Measurements from ENCODE around the gene PLEKHG4B. TPM values are rescaled to one million over a fixed set of nuclear protein-coding genes. Genes with fewer than 3 reads are reported as not detected.
"Not testable (repeated sequence)": the region's sequence is repeated elsewhere in the genome, so short reads cannot be mapped to it uniquely, and the experiment has no call there.

PLEKHG4B gene
- total RNA-seq, 1 experiment from 2014 or later, result 0.28 TPM

- Histone ChIP-seq H3K9me3 (ENCODE audit: low read depth, low read length, poor library complexity, severe bottlenecking) (no peaks in the 10 kb centered on the region), H3K36me3 (ENCODE audit: insufficient read depth, low read length, poor library complexity, severe bottlenecking) (peaks cover 13% of the 10 kb centered on the region), H3K4me1 (ENCODE audit: insufficient read depth, low read length, poor library complexity, severe bottlenecking) (peaks cover 12% of the 10 kb centered on the region), H3K27me3 (replicated peaks; ENCODE audit: insufficient read depth, low read depth, low read length, poor library complexity) (no peaks in the 10 kb centered on the region), H3K27ac (ENCODE audit: low read depth, low read length, poor library complexity, severe bottlenecking) (no peak overlapping the region), H3K4me3 (ENCODE audit: low read depth, low read length, poor library complexity, severe bottlenecking) (peak overlapping the region; percentile 99)
- no peak for TF ChIP-seq EZH2 (IDR thresholded peaks at IDR 0.05; ENCODE audit: borderline replicate concordance, low read depth, low read length, poor library complexity, severe bottlenecking)
- TF ChIP-seq CTCF (conservative IDR thresholded peaks at IDR 0.05; ENCODE audit: low read depth, low read length), result no peak
- ChIA-PET CTCF (no interaction called here), POLR2A (ENCODE audit: low non-redundant PET) (no interaction called here)
- no peak for DNase-seq (ENCODE audit: low spot score)
- intact Hi-C loops (cut with micrococcal nuclease; ENCODE audit: unreplicated experiment), result no loop called here
- BruUV-seq (replicated peaks), result TSS peak; percentile 34
Measured at GRCh38 chr5:219991-220390, 128.0 kb downstream of the PLEKHG4B start.

- not testable (repeated sequence) for H3K27ac ChIP-seq (ENCODE audit: low read depth, low read length, poor library complexity, severe bottlenecking)
Measured at GRCh38 chr5:222951-223715, 131.2 kb downstream of the PLEKHG4B start.

GRCh38 chr5:223791-224190, 131.8 kb downstream of the PLEKHG4B start:
- Histone ChIP-seq H3K27ac (ENCODE audit: low read depth, low read length, poor library complexity, severe bottlenecking) (no peak overlapping the region), H3K4me3 (ENCODE audit: low read depth, low read length, poor library complexity, severe bottlenecking) (no peak overlapping the region), H3K36me3 (ENCODE audit: insufficient read depth, low read length, poor library complexity, severe bottlenecking) (peaks cover 44% of the 10 kb centered on the region), H3K27me3 (replicated peaks; ENCODE audit: insufficient read depth, low read depth, low read length, poor library complexity) (no peaks in the 10 kb centered on the region), H3K4me1 (ENCODE audit: insufficient read depth, low read length, poor library complexity, severe bottlenecking) (peaks cover 12% of the 10 kb centered on the region), H3K9me3 (ENCODE audit: low read depth, low read length, poor library complexity, severe bottlenecking) (no peaks in the 10 kb centered on the region)
- no peak for TF ChIP-seq EZH2 (IDR thresholded peaks at IDR 0.05; ENCODE audit: borderline replicate concordance, low read depth, low read length, poor library complexity, severe bottlenecking)
- TF ChIP-seq CTCF (conservative IDR thresholded peaks at IDR 0.05; ENCODE audit: low read depth, low read length), result no peak
- CTCF ChIA-PET, result no interaction called here
- intact Hi-C loops (cut with micrococcal nuclease; ENCODE audit: unreplicated experiment), result no loop called here
- BruUV-seq (replicated peaks), result no TSS peak
- POLR2A ChIA-PET (ENCODE audit: low non-redundant PET), result no interaction called here
- DNase-seq (ENCODE audit: low spot score), result no peak

More at GRCh38 chr5:222951-223715, 131.2 kb downstream of the PLEKHG4B start:
- CTCF ChIA-PET; H3K4me3 ChIP-seq (ENCODE audit: low read depth, low read length, poor library complexity, severe bottlenecking); intact Hi-C loops (cut with micrococcal nuclease; ENCODE audit: unreplicated experiment); BruUV-seq (replicated peaks); POLR2A ChIA-PET (ENCODE audit: low non-redundant PET); H3K27me3 ChIP-seq (replicated peaks; ENCODE audit: insufficient read depth, low read depth, low read length, poor library complexity); DNase-seq (ENCODE audit: low spot score); H3K9me3 ChIP-seq (ENCODE audit: low read depth, low read length, poor library complexity, severe bottlenecking): not testable (repeated sequence)
- peaks cover 38% of the 10 kb centered on the region for H3K36me3 ChIP-seq (ENCODE audit: insufficient read depth, low read length, poor library complexity, severe bottlenecking)
- peaks cover 12% of the 10 kb centered on the region for H3K4me1 ChIP-seq (ENCODE audit: insufficient read depth, low read length, poor library complexity, severe bottlenecking)

- H3K27me3 ChIP-seq (replicated peaks; ENCODE audit: insufficient read depth, low read depth, low read length, poor library complexity), result no peaks in the 10 kb centered on the region
- peaks cover 3% of the 10 kb centered on the region for H3K4me1 ChIP-seq (ENCODE audit: insufficient read depth, low read length, poor library complexity, severe bottlenecking)
- POLR2A ChIA-PET (ENCODE audit: low non-redundant PET), result no interaction called here
- H3K9me3 ChIP-seq (ENCODE audit: low read depth, low read length, poor library complexity, severe bottlenecking), result no peaks in the 10 kb centered on the region
- CTCF ChIA-PET, result no interaction called here
- BruUV-seq (replicated peaks), result no TSS peak
- no peak overlapping the region for H3K27ac ChIP-seq (ENCODE audit: low read depth, low read length, poor library complexity, severe bottlenecking)
- H3K36me3 ChIP-seq (ENCODE audit: insufficient read depth, low read length, poor library complexity, severe bottlenecking), result peaks cover 58% of the 10 kb centered on the region
- TF ChIP-seq CTCF (conservative IDR thresholded peaks at IDR 0.05; ENCODE audit: low read depth, low read length) (no peak), EZH2 (IDR thresholded peaks at IDR 0.05; ENCODE audit: borderline replicate concordance, low read depth, low read length, poor library complexity, severe bottlenecking) (no peak)
- no peak for DNase-seq (ENCODE audit: low spot score)
- H3K4me3 ChIP-seq (ENCODE audit: low read depth, low read length, poor library complexity, severe bottlenecking), result no peak overlapping the region
- intact Hi-C loops (cut with micrococcal nuclease; ENCODE audit: unreplicated experiment), result no loop called here
Measured at GRCh38 chr5:225334-225733, 133.4 kb downstream of the PLEKHG4B start.

GRCh38 chr5:227375-227774, 135.4 kb downstream of the PLEKHG4B start:
- not testable (repeated sequence) for H3K27me3 ChIP-seq (replicated peaks; ENCODE audit: insufficient read depth, low read depth, low read length, poor library complexity)

More at GRCh38 chr5:227375-227774, 135.4 kb downstream of the PLEKHG4B start:
- H3K27ac ChIP-seq (ENCODE audit: low read depth, low read length, poor library complexity, severe bottlenecking); POLR2A ChIA-PET (ENCODE audit: low non-redundant PET); BruUV-seq (replicated peaks); H3K9me3 ChIP-seq (ENCODE audit: low read depth, low read length, poor library complexity, severe bottlenecking); DNase-seq (ENCODE audit: low spot score); H3K4me1 ChIP-seq (ENCODE audit: insufficient read depth, low read length, poor library complexity, severe bottlenecking); H3K4me3 ChIP-seq (ENCODE audit: low read depth, low read length, poor library complexity, severe bottlenecking); CTCF ChIA-PET; intact Hi-C loops (cut with micrococcal nuclease; ENCODE audit: unreplicated experiment): not testable (repeated sequence)
- H3K36me3 ChIP-seq (ENCODE audit: insufficient read depth, low read length, poor library complexity, severe bottlenecking), result peaks cover 73% of the 10 kb centered on the region

Data from A673 (cell line).